Caco-2 (cell line): ENCODE data around the gene DHRS7C. TPM values are rescaled to one million over a fixed set of nuclear protein-coding genes. Genes with fewer than 3 reads are reported as not detected.

Source experiments
- Bru-seq: library from RNA; stranded (reverse); fragments of 400-500 nt; gene quantifications from one replicate; lab custom pipeline; 2021; lab: Mats Ljungman, UMichigan
- BruChase-seq, 2 experiments: library from RNA; stranded (reverse); fragments of 400-500 nt; gene quantifications; one replicate each; lab custom pipeline; 2021; lab: Mats Ljungman, UMichigan
- BruUV-seq: library from RNA; stranded (reverse); fragments of 400-500 nt; replicated peaks from 2 replicates; lab custom pipeline; 2021; lab: Mats Ljungman, UMichigan
- CTCF ChIA-PET: fragments of 300-600 bp; sonication (Branson Sonifier 250); formaldehyde crosslinking; loops from one replicate; lab custom pipeline; 2022; ENCODE audit warnings: antibody characterized with exemption; lab: Charles Lee
- POLR2A ChIA-PET: fragments of 300-600 bp; sonication (Branson Sonifier 250); formaldehyde crosslinking; loops from one replicate; lab custom pipeline; 2022; ENCODE audit warnings: antibody characterized with exemption; lab: Charles Lee
- DNase-seq, 2 experiments: peaks; one replicate each; pipeline versions ENCODE4 v3.0.0 to v3.0.0-alpha.2; 2020 to 2022
- H3K27me3 ChIP-seq: replicated peaks from 2 replicates; pipeline ENCODE4 v1.6.0; 2011; ENCODE audit warnings: low read length; ENCODE audit not compliant: control insufficient read depth, insufficient read depth
- H3K36me3 ChIP-seq: 2 replicates; pipeline ENCODE4 v1.5.1; 2011; ENCODE audit warnings: low read length; ENCODE audit not compliant: control insufficient read depth, insufficient read depth
- H3K4me1 ChIP-seq: fragments of 250-450 bp; sonication (Bioruptor Pico); 2 replicates; pipeline ENCODE4 v1.5.1; 2020; ENCODE audit warnings: mild to moderate bottlenecking
- H3K4me3 ChIP-seq: 2 replicates; pipeline ENCODE4 v1.5.1; 2011; ENCODE audit warnings: low read depth, mild to moderate bottlenecking, control low read depth, low read length
- H3K9me3 ChIP-seq: fragments of 250-450 bp; sonication (Bioruptor Pico); 2 replicates; pipeline ENCODE4 v1.5.1; 2020; ENCODE audit warnings: mild to moderate bottlenecking, moderate library complexity
- H3K27ac Mint-ChIP-seq: one replicate; pipeline ENCODE4 v1.8.0; 2022; ENCODE audit warnings: mixed read lengths; ENCODE audit not compliant: unreplicated experiment
- H3K27me3 Mint-ChIP-seq: one replicate; pipeline ENCODE4 v1.8.0; 2022; ENCODE audit warnings: mixed read lengths; ENCODE audit not compliant: insufficient read depth, unreplicated experiment
- H3K36me3 Mint-ChIP-seq: one replicate; pipeline ENCODE4 v1.8.0; 2022; ENCODE audit warnings: mild to moderate bottlenecking, mixed read lengths; ENCODE audit not compliant: insufficient read depth, unreplicated experiment
- H3K4me1 Mint-ChIP-seq: one replicate; pipeline ENCODE4 v1.8.0; 2022; ENCODE audit warnings: low read depth, mixed read lengths; ENCODE audit not compliant: unreplicated experiment
- H3K4me3 Mint-ChIP-seq: one replicate; pipeline ENCODE4 v1.8.0; 2022; ENCODE audit warnings: mild to moderate bottlenecking, moderate library complexity, mixed read lengths; ENCODE audit not compliant: unreplicated experiment
- H3K9me3 Mint-ChIP-seq: one replicate; pipeline ENCODE4 v1.8.0; 2022; ENCODE audit warnings: mixed read lengths; ENCODE audit not compliant: unreplicated experiment
- CTCF ChIP-seq, 2 experiments: fragments of 200-600 bp in 1 of 2; IDR thresholded peaks; 1 replicate in 1 of 2; 2 replicates in 1 of 2; pipeline versions ENCODE4 v1.5.1 to v1.8.0; 2011 to 2022; ENCODE audit warnings: antibody characterized with exemption in 1 of 2, control low read depth in 1 of 2, inconsistent platforms in 1 of 2, low read depth in 1 of 2, low read length in 1 of 2, mild to moderate bottlenecking in 1 of 2, moderate library complexity in 1 of 2; ENCODE audit not compliant: insufficient read depth in 1 of 2, severe bottlenecking in 1 of 2, unreplicated experiment in 1 of 2
- intact Hi-C: fragments of 100-400 bp; cut with micrococcal nuclease; formaldehyde crosslinking; loops from one replicate; pipeline ENCODE4 v1.10.0; 2022; ENCODE audit not compliant: unreplicated experiment
- long read RNA-seq: library from polyadenylated mRNA; stranded (forward); transcript quantifications from one replicate; pipeline ENCODE4 v2.0.0, GENCODE V29; 2022
- total RNA-seq: library from RNA; stranded (reverse); gene quantifications from 2 replicates; pipeline ENCODE4 v1.2.3, GENCODE V29; 2022

The DHRS7C gene
- total RNA-seq, result not detected in 2 replicates
- not detected for Bru-seq, nascent RNA
- not detected for BruChase-seq, experiment 1, labeled RNA remaining after a 2-hour chase
- not detected for BruChase-seq, experiment 2, labeled RNA remaining after a 6-hour chase
- long read RNA-seq, result 0 reads

GRCh38 chr17:9790889-9791876 lies at the start of gene DHRS7C:
Gene DHRS7C, minus strand, starts transcription at chr17:9791592. Its CDS starts 308 bp downstream, at chr17:9791284.
- no peaks in the 10 kb centered on the region for H3K4me1 ChIP-seq
- ChIA-PET CTCF (interaction anchor here (0.6 kb wide), 1 partner anchor 136 kb away, joined by 3 read pairs; no protein-coding TSS in a partner anchor), POLR2A (no interaction called here)
- no peaks in the 10 kb centered on the region for H3K36me3 ChIP-seq
- TF ChIP-seq CTCF (IDR thresholded peaks at IDR 0.05; ENCODE audit: insufficient read depth in 1 of 2, low read depth in 1 of 2, low read length in 1 of 2, severe bottlenecking in 1 of 2, unreplicated experiment in 1 of 2), result no peak
- Mint-ChIP-seq H3K4me1 (no peaks in the 10 kb centered on the region), H3K27me3 (no peaks in the 10 kb centered on the region), H3K36me3 (no peaks in the 10 kb centered on the region), H3K4me3 (no peak within 1 kb of the TSS), H3K27ac (no peak within 1 kb of the TSS), H3K9me3 (no peaks in the 10 kb centered on the region)
- H3K27me3 ChIP-seq, result no peaks in the 10 kb centered on the region
- intact Hi-C loops, result no loop called here
- BruUV-seq, result no TSS peak
- no peak for DNase-seq
- H3K4me3 ChIP-seq, result no peak within 1 kb of the TSS
- no peaks in the 10 kb centered on the region for H3K9me3 ChIP-seq

- H3K36me3 ChIP-seq, result no peaks in the 10 kb centered on the region
- H3K4me3 Mint-ChIP-seq, result no peak overlapping the region
- intact Hi-C loops, result no loop called here
- BruUV-seq, result no TSS peak
- POLR2A ChIA-PET, result no interaction called here
- CTCF ChIA-PET, result no interaction called here
- H3K27me3 Mint-ChIP-seq, result peaks cover 3% of the 10 kb centered on the region
- no peaks in the 10 kb centered on the region for H3K4me1 ChIP-seq
- no peak for TF ChIP-seq CTCF (IDR thresholded peaks at IDR 0.05; ENCODE audit: insufficient read depth in 1 of 2, low read depth in 1 of 2, low read length in 1 of 2, severe bottlenecking in 1 of 2, unreplicated experiment in 1 of 2)
- H3K9me3 Mint-ChIP-seq, result no peaks in the 10 kb centered on the region
- no peaks in the 10 kb centered on the region for H3K36me3 Mint-ChIP-seq
- no peak for DNase-seq
- H3K27ac Mint-ChIP-seq, result no peak overlapping the region
- H3K27me3 ChIP-seq, result no peaks in the 10 kb centered on the region
- no peaks in the 10 kb centered on the region for H3K4me1 Mint-ChIP-seq
- H3K9me3 ChIP-seq, result no peaks in the 10 kb centered on the region
- no peak overlapping the region for H3K4me3 ChIP-seq
Observed at GRCh38 chr17:9839433-9839832, 48.0 kb upstream of the DHRS7C start.

DNA sequence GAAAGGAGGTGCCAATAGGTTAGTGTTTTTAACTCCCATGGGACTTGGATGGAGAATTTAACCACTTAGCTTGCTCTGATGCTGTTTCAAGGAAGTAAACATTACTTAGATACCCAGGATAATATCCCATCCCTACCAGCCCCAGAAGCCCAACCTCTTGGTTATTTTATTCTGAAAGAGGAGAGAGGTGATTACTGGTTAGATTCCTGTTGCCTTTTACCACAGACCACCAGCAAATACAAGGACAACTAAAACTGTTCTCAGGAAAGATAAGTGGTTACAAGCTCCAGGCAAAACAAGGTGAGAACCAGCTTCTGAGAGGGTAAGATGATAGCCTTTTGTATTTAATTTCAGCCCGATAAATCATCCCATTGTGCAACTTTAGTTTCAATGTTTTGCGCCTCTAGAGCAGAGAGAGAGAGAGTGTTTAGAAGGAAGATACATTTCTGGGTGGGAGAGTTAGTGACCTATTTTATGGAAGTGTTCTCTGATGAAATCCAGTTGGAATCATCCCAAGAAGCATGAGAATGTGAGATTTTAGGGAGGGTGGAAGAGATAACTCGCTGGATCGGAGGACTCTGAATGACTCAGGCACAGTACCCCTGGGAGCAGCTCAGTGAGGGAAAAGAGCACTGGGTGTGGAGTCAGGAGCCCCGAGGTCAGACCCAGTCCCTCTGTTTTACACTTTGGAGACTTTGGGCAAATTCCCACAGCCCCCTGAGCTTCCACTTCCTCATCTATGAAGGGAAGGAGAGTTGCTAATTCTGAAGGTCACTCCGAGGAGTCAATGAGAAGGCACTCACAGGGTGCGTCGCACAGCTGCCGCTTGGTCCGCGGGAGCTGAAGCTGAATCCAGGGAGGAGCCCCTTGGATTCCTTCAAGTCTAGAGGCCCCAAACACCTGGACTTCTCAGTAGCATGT lies 46.4 kb upstream of the DHRS7C start:
- H3K27me3 ChIP-seq, result no peaks in the 10 kb centered on the region
- H3K4me3 ChIP-seq, result no peak overlapping the region
- H3K36me3 ChIP-seq, result no peaks in the 10 kb centered on the region
- H3K4me1 ChIP-seq, result no peaks in the 10 kb centered on the region
- no peak overlapping the region for H3K4me3 Mint-ChIP-seq
- H3K9me3 ChIP-seq, result no peaks in the 10 kb centered on the region
- H3K9me3 Mint-ChIP-seq, result no peaks in the 10 kb centered on the region
- H3K27me3 Mint-ChIP-seq, result peaks cover 3% of the 10 kb centered on the region
- POLR2A ChIA-PET, result no interaction called here
- no TSS peak for BruUV-seq
- H3K4me1 Mint-ChIP-seq, result no peaks in the 10 kb centered on the region
- CTCF ChIA-PET, result no interaction called here
- intact Hi-C loops, result no loop called here
- DNase-seq, result no peak
- no peaks in the 10 kb centered on the region for H3K36me3 Mint-ChIP-seq
- no peak for TF ChIP-seq CTCF (IDR thresholded peaks at IDR 0.05; ENCODE audit: insufficient read depth in 1 of 2, low read depth in 1 of 2, low read length in 1 of 2, severe bottlenecking in 1 of 2, unreplicated experiment in 1 of 2)
- no peak overlapping the region for H3K27ac Mint-ChIP-seq
